CD14-positive monocyte (primary cell): ENCODE measurements around the gene LCNL1. TPM values are rescaled to one million over a fixed set of nuclear protein-coding genes. Genes with fewer than 3 reads are reported as not detected.

Source experiments
- DNase-seq, 3 donors: peaks; one replicate each; pipeline ENCODE4 v3.0.0-alpha.2; 2011 to 2022
- H2AFZ ChIP-seq: 2 replicates; pipeline ENCODE4 v1.6.0; 2012; ENCODE audit warnings: mild to moderate bottlenecking, low read depth, low read length, inconsistent platforms; ENCODE audit not compliant: insufficient read depth, poor library complexity, severe bottlenecking
- H3K27ac ChIP-seq, 2 donors: 1 replicate in 1 of 2; 2 replicates in 1 of 2; pipeline ENCODE4 v1.5.1; 2012 to 2013; ENCODE audit warnings: low read length in 2 of 2, control low read depth in 1 of 2, inconsistent platforms in 1 of 2, low read depth in 1 of 2, mild to moderate bottlenecking in 1 of 2
- H3K27me3 ChIP-seq, 2 donors: one replicate each; pipeline versions ENCODE4 v1.6.0 to v1.6.1; 2011 to 2013; ENCODE audit warnings: low read length in 2 of 2; ENCODE audit not compliant: control insufficient read depth in 2 of 2, insufficient read depth in 2 of 2
- H3K36me3 ChIP-seq, 2 donors: replicated peaks in 1 of 2; 1 replicate in 1 of 2; 2 replicates in 1 of 2; pipeline versions ENCODE4 v1.5.1 to v1.6.1; 2012 to 2013; ENCODE audit warnings: low read length in 2 of 2, control low read depth in 1 of 2, inconsistent platforms in 1 of 2, mild to moderate bottlenecking in 1 of 2; ENCODE audit not compliant: insufficient read depth in 2 of 2, control insufficient read depth in 1 of 2
- H3K4me1 ChIP-seq, 2 donors: 1 replicate in 1 of 2; 2 replicates in 1 of 2; pipeline versions ENCODE4 v1.5.1 to v1.6.1; 2012 to 2013; ENCODE audit warnings: low read length in 2 of 2, control low read depth in 1 of 2, inconsistent platforms in 1 of 2, mild to moderate bottlenecking in 1 of 2, moderate library complexity in 1 of 2; ENCODE audit not compliant: insufficient read depth in 2 of 2, control insufficient read depth in 1 of 2
- H3K4me2 ChIP-seq: replicated peaks from 2 replicates; pipeline ENCODE3; 2012; ENCODE audit warnings: low read length, moderate library complexity, mild to moderate bottlenecking; ENCODE audit not compliant: poor library complexity, severe bottlenecking; ENCODE audit errors: extremely low read depth
- H3K4me3 ChIP-seq, 3 experiments: fragments of 200-600 bp in 1 of 3; sonication (generic) in 1 of 3; replicated peaks in 1 of 3; 1 replicate in 2 of 3; 2 replicates in 1 of 3; pipeline ENCODE4 v1.5.1; 2011 to 2013; ENCODE audit warnings: low read length in 3 of 3, mild to moderate bottlenecking in 3 of 3, control low read depth in 2 of 3, low read depth in 2 of 3, inconsistent platforms in 1 of 3, moderate library complexity in 1 of 3
- H3K79me2 ChIP-seq: 2 replicates; pipeline ENCODE4 v1.6.0; 2012; ENCODE audit warnings: mild to moderate bottlenecking, control low read depth, inconsistent platforms, low read length, moderate library complexity; ENCODE audit not compliant: insufficient read depth
- H3K9ac ChIP-seq: 2 replicates; pipeline ENCODE4 v1.6.0; 2017; ENCODE audit warnings: low read length, mild to moderate bottlenecking; ENCODE audit not compliant: insufficient read depth, poor library complexity, severe bottlenecking
- H3K9me3 ChIP-seq, 2 donors: replicated peaks in 1 of 2; 1 replicate in 1 of 2; 2 replicates in 1 of 2; pipeline versions ENCODE4 v1.5.1 to v1.6.1; 2012 to 2013; ENCODE audit warnings: low read length in 2 of 2, control low read depth in 1 of 2; ENCODE audit not compliant: control insufficient read depth in 1 of 2, insufficient read depth in 1 of 2
- H4K20me1 ChIP-seq: 2 replicates; pipeline ENCODE4 v1.6.0; 2012; ENCODE audit warnings: mild to moderate bottlenecking, low read length, control low read depth, moderate library complexity; ENCODE audit not compliant: insufficient read depth
- H3K27ac Mint-ChIP-seq, 7 donors: one replicate each; pipeline ENCODE4 v1.8.0; 2020; ENCODE audit warnings: mild to moderate bottlenecking in 7 of 7, mixed read lengths in 7 of 7, moderate library complexity in 6 of 7, inconsistent platforms in 2 of 7
- H3K27me3 Mint-ChIP-seq, 3 donors: one replicate each; pipeline ENCODE4 v1.8.0; 2021 to 2022; ENCODE audit warnings: low read depth in 3 of 3, mild to moderate bottlenecking in 3 of 3, mixed read lengths in 3 of 3, moderate library complexity in 3 of 3, inconsistent platforms in 1 of 3
- H3K36me3 Mint-ChIP-seq, 2 donors: one replicate each; pipeline ENCODE4 v1.8.0; 2020; ENCODE audit warnings: mixed read lengths in 2 of 2, inconsistent platforms in 1 of 2, mild to moderate bottlenecking in 1 of 2
- H3K4me1 Mint-ChIP-seq: one replicate; pipeline ENCODE4 v1.8.0; 2020; ENCODE audit warnings: mild to moderate bottlenecking, mixed read lengths
- H3K4me3 Mint-ChIP-seq, 2 donors: one replicate each; pipeline ENCODE4 v1.8.0; 2020; ENCODE audit warnings: mild to moderate bottlenecking in 2 of 2, mixed read lengths in 2 of 2, moderate library complexity in 1 of 2
- H3K9me3 Mint-ChIP-seq, 7 donors: one replicate each; pipeline ENCODE4 v1.8.0; 2020 to 2022; ENCODE audit warnings: mixed read lengths in 7 of 7, mild to moderate bottlenecking in 6 of 7, moderate library complexity in 6 of 7, inconsistent platforms in 2 of 7
- WGBS: methylation state at CpG from one replicate; pipeline ENCODE4 v1.1.5; 2013; ENCODE audit warnings: missing lambda C conversion rate; ENCODE audit not compliant: insufficient coverage; 5-methylcytosine and 5-hydroxymethylcytosine counted together
- intact Hi-C, 2 donors: fragments of 100-400 bp; cut with micrococcal nuclease; formaldehyde crosslinking; loops; one replicate each; pipeline versions ENCODE4 v1.15.0 to v1.15.1; 2023
- polyA plus RNA-seq, 3 donors: library from polyadenylated mRNA; depleted of rRNA in 1 of 3; unstranded in 2 of 3; stranded (reverse) in 1 of 3; fragments of 300-500 nt in 2 of 3; fragments of >200 nt in 1 of 3; fragmentation: Illumina TruSeq in 2 of 3; gene quantifications; 1 replicate in 2 of 3; 2 replicates in 1 of 3; pipeline ENCODE4 v1.2.3, GENCODE V29; 2012 to 2021
- TF ChIP-seq, protein P1 (sequence below): fragments of 200-600 bp; IDR thresholded peaks from one replicate; pipeline ENCODE4 v1.8.0; 2022; ENCODE audit warnings: antibody characterized with exemption, mild to moderate bottlenecking

The LCNL1 gene
- polyA plus RNA-seq, 3 donors, result 0.04 TPM; not detected in 2

DNA sequence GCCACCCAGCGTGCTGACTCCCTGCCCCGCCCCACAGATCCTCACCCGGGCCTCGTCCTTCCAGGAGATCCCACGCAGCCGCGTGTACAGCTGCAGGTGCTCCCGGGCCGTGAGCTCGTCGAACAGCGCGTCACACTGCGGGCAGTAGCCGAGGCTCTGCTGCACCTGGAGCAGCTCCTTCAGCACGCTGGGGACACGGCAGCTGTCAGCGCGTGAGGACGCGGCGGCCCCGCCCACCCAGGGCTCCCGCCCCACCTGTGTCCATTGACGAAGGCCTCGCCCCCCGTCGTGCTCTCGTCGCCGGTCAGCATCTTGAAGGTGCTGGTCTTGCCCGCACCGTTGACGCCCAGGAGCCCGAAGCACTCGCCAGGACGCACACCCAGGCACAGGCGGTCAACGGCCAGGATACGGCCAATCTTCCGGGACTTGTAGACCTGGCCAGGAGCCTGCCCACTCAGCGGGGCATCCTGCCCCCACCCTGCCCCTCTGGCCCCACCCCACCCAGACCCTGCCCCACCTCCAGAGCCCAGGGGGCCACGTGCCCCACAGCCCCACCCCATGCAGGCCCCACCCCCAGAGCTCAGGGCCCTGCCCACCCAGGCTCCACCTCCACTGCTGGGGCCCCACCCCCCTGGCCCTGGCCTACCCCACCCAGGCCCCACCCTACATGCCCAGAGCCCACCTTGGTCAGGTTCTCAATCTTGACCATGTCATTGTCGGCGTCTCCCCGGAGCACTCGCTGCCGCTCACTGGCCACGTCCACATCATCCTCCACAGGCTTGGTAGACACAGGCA, 27.3 kb downstream of the LCNL1 start:
- peaks cover 4 to 21% of the 10 kb centered on the region in 2 donors for H3K36me3 Mint-ChIP-seq
- peaks cover 0 to 11% (median 1%) of the 10 kb centered on the region in 7 donors for H3K9me3 Mint-ChIP-seq
- intact Hi-C loops, result no loop called here
- no peaks in the 10 kb centered on the region for H3K27me3 ChIP-seq
- no peak overlapping the region for H3K9ac ChIP-seq
- no peaks in the 10 kb centered on the region for H4K20me1 ChIP-seq
- TF ChIP-seq, protein P1, sequence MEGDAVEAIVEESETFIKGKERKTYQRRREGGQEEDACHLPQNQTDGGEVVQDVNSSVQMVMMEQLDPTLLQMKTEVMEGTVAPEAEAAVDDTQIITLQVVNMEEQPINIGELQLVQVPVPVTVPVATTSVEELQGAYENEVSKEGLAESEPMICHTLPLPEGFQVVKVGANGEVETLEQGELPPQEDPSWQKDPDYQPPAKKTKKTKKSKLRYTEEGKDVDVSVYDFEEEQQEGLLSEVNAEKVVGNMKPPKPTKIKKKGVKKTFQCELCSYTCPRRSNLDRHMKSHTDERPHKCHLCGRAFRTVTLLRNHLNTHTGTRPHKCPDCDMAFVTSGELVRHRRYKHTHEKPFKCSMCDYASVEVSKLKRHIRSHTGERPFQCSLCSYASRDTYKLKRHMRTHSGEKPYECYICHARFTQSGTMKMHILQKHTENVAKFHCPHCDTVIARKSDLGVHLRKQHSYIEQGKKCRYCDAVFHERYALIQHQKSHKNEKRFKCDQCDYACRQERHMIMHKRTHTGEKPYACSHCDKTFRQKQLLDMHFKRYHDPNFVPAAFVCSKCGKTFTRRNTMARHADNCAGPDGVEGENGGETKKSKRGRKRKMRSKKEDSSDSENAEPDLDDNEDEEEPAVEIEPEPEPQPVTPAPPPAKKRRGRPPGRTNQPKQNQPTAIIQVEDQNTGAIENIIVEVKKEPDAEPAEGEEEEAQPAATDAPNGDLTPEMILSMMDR, result no peak
- no peak overlapping the region for H3K4me2 ChIP-seq
- H3K4me3 ChIP-seq, result no peak overlapping the region
- peaks cover 3 to 5% (median 5%) of the 10 kb centered on the region in 3 donors for H3K27me3 Mint-ChIP-seq
- no peak overlapping the region for H2AFZ ChIP-seq
- H3K79me2 ChIP-seq, result no peaks in the 10 kb centered on the region
- H3K9me3 ChIP-seq, result peaks cover 0 to 3% of the 10 kb centered on the region in 2 donors
- H3K36me3 ChIP-seq, result no peaks in the 10 kb centered on the region
- H3K4me1 ChIP-seq, result no peaks in the 10 kb centered on the region
- peaks cover 3% of the 10 kb centered on the region for H3K4me1 Mint-ChIP-seq
- no peak overlapping the region for H3K27ac ChIP-seq
- 97% methylated on average over 44 of the region's 49 CpGs for WGBS
- H3K4me3 Mint-ChIP-seq, result no peak overlapping the region
- DNase-seq, result no peak
- H3K27ac Mint-ChIP-seq, result no peak overlapping the region

DNA sequence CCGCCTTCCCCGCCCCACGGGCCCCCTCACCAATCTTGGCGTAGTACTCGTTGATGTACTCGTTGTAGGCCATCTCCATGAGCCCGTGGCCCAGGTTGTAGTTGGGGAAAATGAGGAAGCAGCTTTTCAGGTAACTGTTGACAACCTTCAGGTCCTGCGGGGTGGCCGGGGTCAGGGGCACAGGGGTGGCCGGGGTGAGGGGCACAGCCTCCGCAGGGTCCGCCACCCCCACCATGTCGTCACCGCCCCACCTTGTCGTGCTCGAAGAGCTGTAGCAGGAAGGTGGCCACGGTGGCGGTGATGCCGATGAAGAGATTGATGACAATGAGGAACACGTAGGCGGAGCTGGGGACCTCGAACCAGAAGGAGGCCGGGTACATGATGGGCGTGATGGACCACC, 28.4 kb downstream of the LCNL1 start:
- H3K79me2 ChIP-seq, result no peaks in the 10 kb centered on the region
- peak overlapping the region in 1 of 7 donors; percentile 50 for H3K27ac Mint-ChIP-seq
- WGBS, result 94% methylated on average over 17 of the region's 24 CpGs
- no peak for DNase-seq
- H3K4me3 Mint-ChIP-seq, result no peak overlapping the region
- no peaks in the 10 kb centered on the region for H3K9me3 ChIP-seq
- H3K27me3 Mint-ChIP-seq, result peaks cover 2 to 4% (median 3%) of the 10 kb centered on the region in 3 donors
- H3K4me1 Mint-ChIP-seq, result peaks cover 1% of the 10 kb centered on the region
- intact Hi-C loops, result no loop called here
- peaks cover 6 to 25% of the 10 kb centered on the region in 2 donors for H3K36me3 Mint-ChIP-seq
- H4K20me1 ChIP-seq, result no peaks in the 10 kb centered on the region
- no peak overlapping the region for H3K27ac ChIP-seq
- peaks cover 0 to 3% of the 10 kb centered on the region in 2 donors for H3K36me3 ChIP-seq
- peaks cover 0 to 4% (median 0%) of the 10 kb centered on the region in 7 donors for H3K9me3 Mint-ChIP-seq
- no peak overlapping the region for H3K9ac ChIP-seq
- no peaks in the 10 kb centered on the region for H3K27me3 ChIP-seq
- TF ChIP-seq, protein P1, result no peak
- H3K4me2 ChIP-seq, result no peak overlapping the region
- no peaks in the 10 kb centered on the region for H3K4me1 ChIP-seq
- H3K4me3 ChIP-seq, result no peak overlapping the region
- H2AFZ ChIP-seq, result no peak overlapping the region
